HG03442 (cell line): ENCODE results near the gene IFNAR1.
"Not testable (repeated sequence)": the region's sequence is repeated elsewhere in the genome, so short reads cannot be mapped to it uniquely, and the experiment has no call there.

ENCODE experiments used
- ATAC-seq: cut with Tn5 transposase; IDR thresholded peaks from one replicate; pipeline ENCODE4 v1.9.1; 2021; ENCODE audit warnings: mild to moderate bottlenecking, moderate library complexity; ENCODE audit not compliant: unreplicated experiment

IFNAR1 gene

GRCh38 chr21:33374450-33375096 is 49.8 kb downstream of the IFNAR1 start:
- no peak for ATAC-seq

GRCh38 chr21:33375101-33375644 is 50.4 kb downstream of the IFNAR1 start:
- no peak for ATAC-seq

GRCh38 chr21:33377221-33377920 is 52.6 kb downstream of the IFNAR1 start:
- no peak for ATAC-seq

GRCh38 chr21:33378081-33378480 is 53.3 kb downstream of the IFNAR1 start:
- no peak for ATAC-seq

GRCh38 chr21:33379934-33380333 is 55.2 kb downstream of the IFNAR1 start:
- ATAC-seq = not testable (repeated sequence)

GRCh38 chr21:33380483-33380998 is 55.8 kb downstream of the IFNAR1 start:
- ATAC-seq = peak; percentile 47

GRCh38 chr21:33381381-33381780 is 56.6 kb downstream of the IFNAR1 start:
- ATAC-seq = not testable (repeated sequence)

GRCh38 chr21:33383056-33383888 is 58.5 kb downstream of the IFNAR1 start:
- ATAC-seq = peak; percentile 69

GRCh38 chr21:33384841-33385331 is 60.1 kb downstream of the IFNAR1 start:
- ATAC-seq = no peak

- no peak for ATAC-seq
Measured at GRCh38 chr21:33386222-33386784, 61.5 kb downstream of the IFNAR1 start.

- no peak for ATAC-seq
Measured at GRCh38 chr21:33387294-33387693, 62.5 kb downstream of the IFNAR1 start.

GRCh38 chr21:33388188-33388587 is 63.4 kb downstream of the IFNAR1 start:
- no peak for ATAC-seq

- no peak for ATAC-seq
Measured at GRCh38 chr21:33390479-33390878, 65.7 kb downstream of the IFNAR1 start.

- ATAC-seq = no peak
Measured at GRCh38 chr21:33391656-33392055, 66.9 kb downstream of the IFNAR1 start.

- ATAC-seq = no peak
Measured at GRCh38 chr21:33392284-33392985, 67.7 kb downstream of the IFNAR1 start.

- ATAC-seq = no peak
Measured at GRCh38 chr21:33393348-33393747, 68.6 kb downstream of the IFNAR1 start.

- ATAC-seq = no peak
Measured at GRCh38 chr21:33394260-33394659, 69.5 kb downstream of the IFNAR1 start.

GRCh38 chr21:33395891-33396331 is 71.1 kb downstream of the IFNAR1 start:
- ATAC-seq = no peak

GRCh38 chr21:33396436-33396835 is 71.7 kb downstream of the IFNAR1 start:
- no peak for ATAC-seq

GRCh38 chr21:33396951-33397350 is 72.2 kb downstream of the IFNAR1 start:
- no peak for ATAC-seq
